Fibroblast of pulmonary artery (primary cell): Measurements from ENCODE around the gene MCOLN1.

Experiments
- DNase-seq: peaks from one replicate; pipeline ENCODE4 v3.0.0-alpha.2; 2010; ENCODE audit warnings: low read depth
- H3K4me3 ChIP-seq: replicated peaks from 2 replicates; pipeline ENCODE4 v1.5.1; 2011; ENCODE audit warnings: low read depth, mild to moderate bottlenecking, control low read depth, low read length, moderate library complexity
- TF ChIP-seq, protein P1 (sequence below): IDR thresholded peaks from 2 replicates; pipeline ENCODE4 v1.5.1; 2011; ENCODE audit warnings: mild to moderate bottlenecking, control low read depth, low read length, inconsistent platforms; ENCODE audit errors: missing control alignments

MCOLN1 gene

DNA sequence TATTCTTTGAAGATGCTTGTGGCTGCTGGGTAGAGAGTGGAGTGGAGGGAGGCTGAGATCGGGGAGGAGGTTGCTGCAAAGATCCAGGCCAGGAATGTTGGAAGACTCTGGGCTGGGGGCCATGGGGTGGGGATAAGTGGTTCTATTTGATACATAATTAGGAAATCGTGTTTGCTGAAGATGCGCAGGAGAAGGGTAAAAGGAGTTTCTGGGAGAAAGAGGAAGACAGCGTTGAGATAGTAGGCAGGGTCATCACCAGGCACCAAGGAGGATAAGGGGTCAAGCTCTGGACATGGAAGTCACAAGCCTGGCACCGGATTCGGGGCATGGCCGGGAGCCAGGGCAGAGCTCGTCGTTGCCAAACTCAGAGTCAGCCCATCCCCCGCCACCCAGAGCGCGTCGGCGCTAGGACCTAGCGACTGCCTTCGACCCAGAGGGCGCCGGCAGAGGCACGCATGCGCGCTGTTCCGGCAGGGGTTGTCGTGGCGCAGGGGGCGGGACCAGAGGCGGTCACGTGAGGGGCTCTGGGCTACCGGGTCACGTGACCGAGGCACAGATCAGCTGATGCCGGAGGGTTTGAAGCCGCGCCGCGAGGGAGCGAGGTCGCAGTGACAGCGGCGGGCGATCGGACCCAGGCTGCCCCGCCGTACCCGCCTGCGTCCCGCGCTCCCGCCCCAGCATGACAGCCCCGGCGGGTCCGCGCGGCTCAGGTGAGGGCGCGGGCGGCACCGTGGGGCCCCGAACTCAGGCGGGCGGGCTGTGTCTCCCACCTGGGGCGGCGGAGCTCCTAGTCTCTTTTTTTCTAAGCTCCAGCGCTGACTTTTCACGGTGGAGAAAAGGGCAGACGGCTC lies at the start of gene MCOLN1:
Gene MCOLN1, plus strand, starts transcription at position 553 of the 851 bp plus-strand sequence. Its CDS starts 127 bp downstream, at position 680.
- TF ChIP-seq, protein P1, sequence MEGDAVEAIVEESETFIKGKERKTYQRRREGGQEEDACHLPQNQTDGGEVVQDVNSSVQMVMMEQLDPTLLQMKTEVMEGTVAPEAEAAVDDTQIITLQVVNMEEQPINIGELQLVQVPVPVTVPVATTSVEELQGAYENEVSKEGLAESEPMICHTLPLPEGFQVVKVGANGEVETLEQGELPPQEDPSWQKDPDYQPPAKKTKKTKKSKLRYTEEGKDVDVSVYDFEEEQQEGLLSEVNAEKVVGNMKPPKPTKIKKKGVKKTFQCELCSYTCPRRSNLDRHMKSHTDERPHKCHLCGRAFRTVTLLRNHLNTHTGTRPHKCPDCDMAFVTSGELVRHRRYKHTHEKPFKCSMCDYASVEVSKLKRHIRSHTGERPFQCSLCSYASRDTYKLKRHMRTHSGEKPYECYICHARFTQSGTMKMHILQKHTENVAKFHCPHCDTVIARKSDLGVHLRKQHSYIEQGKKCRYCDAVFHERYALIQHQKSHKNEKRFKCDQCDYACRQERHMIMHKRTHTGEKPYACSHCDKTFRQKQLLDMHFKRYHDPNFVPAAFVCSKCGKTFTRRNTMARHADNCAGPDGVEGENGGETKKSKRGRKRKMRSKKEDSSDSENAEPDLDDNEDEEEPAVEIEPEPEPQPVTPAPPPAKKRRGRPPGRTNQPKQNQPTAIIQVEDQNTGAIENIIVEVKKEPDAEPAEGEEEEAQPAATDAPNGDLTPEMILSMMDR, result no peak
- peak; percentile 97 for DNase-seq
- peak within 1 kb of the TSS; percentile 83 for H3K4me3 ChIP-seq

DNA sequence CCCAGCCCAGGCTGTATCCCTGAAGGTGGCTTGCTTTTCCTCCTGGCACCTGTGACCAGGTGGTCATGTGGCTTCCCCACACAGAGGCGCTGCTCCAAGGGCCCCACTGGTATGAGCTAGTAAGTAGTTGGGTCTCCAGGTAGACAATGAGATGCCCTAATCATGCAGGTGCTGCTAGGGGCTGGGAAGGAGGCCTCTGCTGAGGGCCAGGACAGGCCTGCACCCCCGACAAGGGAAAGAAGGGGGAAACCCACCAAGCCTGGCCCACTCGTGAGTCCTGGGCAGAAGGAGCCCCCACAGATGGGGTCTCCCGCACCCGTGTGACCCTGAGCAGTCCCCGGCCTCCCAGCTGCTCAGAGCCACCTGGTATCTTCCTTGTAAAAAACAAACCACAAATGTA lies 46.8 kb upstream of the MCOLN1 start:
- H3K4me3 ChIP-seq, result no peak overlapping the region
- TF ChIP-seq, protein P1, result no peak
- no peak for DNase-seq

DNA sequence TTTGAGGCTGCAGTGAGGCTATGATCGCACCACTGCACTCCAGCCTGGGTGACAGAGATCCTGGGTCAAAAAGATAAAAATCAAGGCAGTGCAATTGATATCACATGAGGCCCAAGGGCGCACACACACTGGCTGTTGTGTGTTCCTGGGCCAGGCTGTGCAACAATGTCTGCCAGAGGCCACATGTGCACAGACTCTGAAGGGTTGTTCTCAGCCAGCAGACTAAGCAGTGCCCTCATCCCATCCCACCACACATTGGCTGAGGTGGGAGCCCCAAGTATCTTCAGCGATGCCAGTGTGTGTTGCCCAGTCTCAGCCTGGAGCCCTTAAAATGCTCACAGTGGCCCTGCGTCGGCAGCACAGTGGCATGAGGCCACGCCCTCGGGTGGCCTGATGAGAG lies 46.2 kb upstream of the MCOLN1 start:
- no peak overlapping the region for H3K4me3 ChIP-seq
- no peak for DNase-seq
- TF ChIP-seq, protein P1, result no peak

DNA sequence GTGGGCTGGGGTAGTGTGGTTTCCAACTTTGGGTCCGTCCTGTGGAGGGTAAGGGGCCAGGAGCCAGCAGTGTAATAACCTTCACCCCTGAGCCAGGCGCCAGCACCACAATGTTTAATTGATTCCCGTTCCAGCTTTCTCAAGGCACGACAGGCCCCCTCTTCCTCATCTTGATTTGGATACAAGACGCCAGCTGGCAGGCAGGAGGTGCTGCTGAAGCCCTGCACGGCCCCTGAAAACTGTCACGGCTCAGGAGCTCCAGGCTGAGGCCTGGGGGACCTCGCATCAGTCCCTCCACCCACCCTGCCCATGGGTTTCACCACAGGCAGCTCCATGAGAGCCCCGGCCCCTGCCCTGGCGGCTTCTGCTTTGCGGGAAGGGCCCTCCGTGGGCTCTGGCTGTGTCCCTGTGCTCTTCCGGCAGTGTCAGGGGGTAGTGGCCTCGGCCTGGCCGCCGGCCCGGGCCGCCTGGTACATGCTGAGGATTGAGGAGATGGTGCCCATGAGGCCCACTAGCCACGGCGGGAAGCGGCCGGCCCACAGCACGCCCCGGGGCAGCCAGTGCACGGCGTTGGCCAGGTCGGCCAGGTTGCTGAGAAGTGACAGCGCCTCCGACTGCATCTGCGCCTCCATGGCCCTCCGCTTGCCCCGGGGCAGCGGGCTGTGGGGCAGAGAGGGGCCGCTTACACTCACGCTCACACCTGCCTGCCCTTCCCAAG lies 45.5 kb upstream of the MCOLN1 start:
- no peak for DNase-seq
- no peak overlapping the region for H3K4me3 ChIP-seq
- TF ChIP-seq, protein P1, result no peak

DNA sequence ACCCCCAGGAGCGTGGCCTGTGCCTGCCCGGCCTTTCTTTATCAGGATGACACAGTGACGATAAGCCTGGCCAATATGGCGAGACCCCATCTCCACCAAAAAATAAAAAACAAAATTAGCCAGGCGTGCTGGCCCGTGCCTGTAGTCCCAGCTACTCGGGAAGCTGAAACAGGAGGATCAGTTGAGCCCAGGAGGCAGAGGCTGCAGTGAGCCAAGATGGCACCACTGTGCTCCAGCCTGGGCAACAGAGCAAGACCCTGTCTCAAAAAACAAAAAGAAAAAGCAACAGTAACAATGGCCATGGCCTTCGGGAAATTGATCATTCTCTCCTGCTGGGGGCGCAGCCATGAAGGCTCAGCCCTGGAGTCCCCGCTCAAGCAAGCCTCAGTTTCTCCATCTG lies 44.7 kb upstream of the MCOLN1 start:
- DNase-seq, result no peak
- TF ChIP-seq, protein P1, result no peak
- no peak overlapping the region for H3K4me3 ChIP-seq

DNA sequence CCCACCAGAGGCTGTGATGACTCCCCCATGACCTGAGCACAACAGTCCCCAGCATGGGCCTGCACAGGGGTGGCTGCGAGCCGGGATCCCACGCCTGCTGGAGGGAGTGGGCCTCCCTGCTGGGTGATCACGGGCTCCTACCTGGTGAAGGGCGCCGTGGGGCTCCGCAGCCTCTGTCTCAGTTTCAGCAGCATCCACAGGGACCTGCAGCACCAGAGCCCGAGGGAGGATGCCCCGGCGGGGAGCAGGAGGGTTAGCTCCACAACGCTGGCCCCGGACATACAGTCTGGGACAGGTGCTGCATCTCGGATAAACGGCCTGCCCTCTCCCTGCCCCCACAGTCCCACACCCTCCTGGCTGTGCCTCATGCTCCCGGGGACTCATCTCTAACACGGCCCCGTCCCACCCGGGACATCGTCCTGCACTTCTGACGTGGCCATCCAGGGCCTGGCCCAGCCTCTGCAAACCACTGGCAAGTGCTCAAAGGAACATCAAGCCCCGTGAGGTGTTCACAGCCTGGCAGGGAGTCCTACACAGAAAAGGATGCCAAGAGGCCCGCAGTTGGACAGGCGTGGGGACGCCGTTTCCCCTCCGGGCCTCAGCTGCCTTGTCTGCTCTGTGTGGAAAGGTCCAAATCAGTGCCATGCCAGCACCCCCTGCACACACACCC lies 44.1 kb upstream of the MCOLN1 start:
- TF ChIP-seq, protein P1, result no peak
- H3K4me3 ChIP-seq, result no peak overlapping the region
- DNase-seq, result no peak
